GM12801 (cell line): ENCODE results near the gene TMEM175.

Experiments
- CTCF ChIP-seq: IDR thresholded peaks from one replicate; pipeline ENCODE4 v1.5.1; 2011; ENCODE audit warnings: control low read depth; ENCODE audit not compliant: insufficient read length; ENCODE audit errors: extremely low read depth

The TMEM175 gene

GRCh38 chr4:930028-930551 lies 2.2 kb upstream of the TMEM175 start:
- no peak for TF ChIP-seq CTCF

GRCh38 chr4:930827-931193 lies 1.4 kb upstream of the TMEM175 start:
- no peak for TF ChIP-seq CTCF

- no peak for TF ChIP-seq CTCF
Measured at GRCh38 chr4:931194-931959, 883 bp upstream of the TMEM175 start.

GRCh38 chr4:932713-933070 lies 432 bp downstream of the TMEM175 start:
- TF ChIP-seq CTCF, result no peak

GRCh38 chr4:945274-946102 lies 13.2 kb downstream of the TMEM175 start:
- no peak for TF ChIP-seq CTCF

GRCh38 chr4:946103-946450 lies 13.8 kb downstream of the TMEM175 start:
- TF ChIP-seq CTCF, result no peak

- no peak for TF ChIP-seq CTCF
Measured at GRCh38 chr4:946517-947471, 14.5 kb downstream of the TMEM175 start.
